ENCODE measurements around the gene ALDH2.

- TF ChIP-seq CTCF (IDR thresholded peaks at IDR 0.05) (no peak), EZH2 (IDR thresholded peaks at IDR 0.05; ENCODE audit: borderline replicate concordance, insufficient read depth, low read depth, low read length, poor library complexity, severe bottlenecking) (no peak)
Measured at GRCh38 chr12:111850526-111850925, 83.8 kb downstream of the ALDH2 start.

All from B cell (primary cell).